Hepatic stellate cell (primary cell): ENCODE results near the gene DAZAP1.
A peak's percentile ranks its signal among the peaks of the same experiment; 100 is the strongest.
"Not testable (repeated sequence)": the region's sequence is repeated elsewhere in the genome, so short reads cannot be mapped to it uniquely, and the experiment has no call there.

Experiments
- DNase-seq: peaks from one replicate; pipeline ENCODE4 v3.0.0; 2011; ENCODE audit warnings: low spot score

Gene DAZAP1

DNA sequence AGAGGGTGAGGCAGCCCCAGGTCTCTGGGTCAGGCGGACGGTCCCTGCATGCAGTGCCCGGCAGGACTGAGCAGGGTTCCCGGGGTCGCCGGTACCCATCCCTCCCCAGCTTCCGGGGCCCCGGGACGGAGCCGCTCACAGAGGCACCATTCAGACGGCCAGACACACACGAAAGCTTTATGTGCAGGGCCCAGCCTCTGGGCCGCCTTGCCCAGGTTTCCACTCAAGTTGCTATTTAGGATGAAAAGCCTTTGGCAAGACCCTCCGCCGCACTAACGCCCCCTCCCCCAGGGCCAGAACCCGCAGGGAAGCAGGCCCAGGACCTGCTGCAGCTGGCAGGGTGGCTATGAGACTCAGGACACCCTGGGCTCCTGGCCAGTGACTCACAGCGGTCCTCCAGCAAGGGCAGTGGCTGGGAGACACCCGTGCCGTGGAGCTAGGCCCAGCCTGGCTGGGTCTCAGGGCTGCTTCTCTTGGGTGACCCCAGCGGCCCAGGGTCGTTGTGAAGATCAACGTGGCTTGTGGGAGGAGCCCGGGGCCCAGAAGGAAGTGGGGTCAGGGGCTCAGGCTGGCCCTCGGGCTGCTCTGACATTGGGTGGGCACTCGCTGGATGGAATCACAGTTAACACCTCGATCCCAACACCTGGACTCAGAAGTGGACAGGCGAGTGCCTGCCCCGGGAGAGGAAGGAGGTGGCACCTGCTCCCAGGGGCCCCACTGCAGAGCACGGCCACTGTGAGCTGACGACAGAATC lies 66.8 kb downstream of the DAZAP1 start:
- DNase-seq: peak; percentile 36

DNA sequence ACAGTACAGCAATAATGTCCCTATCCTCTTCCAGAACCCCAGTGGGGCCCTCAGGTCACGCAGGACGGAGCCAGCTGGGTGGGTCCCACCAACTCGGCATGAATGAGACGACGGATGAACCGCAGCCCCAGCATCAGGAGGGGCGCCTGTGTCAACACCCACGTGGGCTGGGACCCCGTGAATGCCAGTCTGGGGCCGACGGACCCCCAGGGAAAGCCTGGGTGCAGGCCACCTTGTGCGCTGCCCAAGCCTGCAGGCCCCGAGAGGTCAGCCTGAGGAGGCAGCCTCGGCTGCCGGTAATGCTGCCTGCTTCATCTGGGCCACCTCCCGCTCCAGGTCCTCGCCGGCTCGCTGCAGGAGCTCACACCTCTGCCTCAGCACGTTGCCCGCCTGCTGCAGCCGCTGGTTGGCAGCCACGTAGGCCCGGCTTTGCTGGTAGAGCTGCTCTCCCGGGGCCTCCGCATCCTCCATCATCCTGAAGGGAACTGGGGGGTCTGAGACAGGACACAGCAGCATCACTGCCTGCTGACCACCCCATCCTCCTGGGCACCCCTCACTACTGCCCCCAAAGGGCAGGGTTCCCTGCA lies 67.5 kb downstream of the DAZAP1 start:
- no peak for DNase-seq

DNA sequence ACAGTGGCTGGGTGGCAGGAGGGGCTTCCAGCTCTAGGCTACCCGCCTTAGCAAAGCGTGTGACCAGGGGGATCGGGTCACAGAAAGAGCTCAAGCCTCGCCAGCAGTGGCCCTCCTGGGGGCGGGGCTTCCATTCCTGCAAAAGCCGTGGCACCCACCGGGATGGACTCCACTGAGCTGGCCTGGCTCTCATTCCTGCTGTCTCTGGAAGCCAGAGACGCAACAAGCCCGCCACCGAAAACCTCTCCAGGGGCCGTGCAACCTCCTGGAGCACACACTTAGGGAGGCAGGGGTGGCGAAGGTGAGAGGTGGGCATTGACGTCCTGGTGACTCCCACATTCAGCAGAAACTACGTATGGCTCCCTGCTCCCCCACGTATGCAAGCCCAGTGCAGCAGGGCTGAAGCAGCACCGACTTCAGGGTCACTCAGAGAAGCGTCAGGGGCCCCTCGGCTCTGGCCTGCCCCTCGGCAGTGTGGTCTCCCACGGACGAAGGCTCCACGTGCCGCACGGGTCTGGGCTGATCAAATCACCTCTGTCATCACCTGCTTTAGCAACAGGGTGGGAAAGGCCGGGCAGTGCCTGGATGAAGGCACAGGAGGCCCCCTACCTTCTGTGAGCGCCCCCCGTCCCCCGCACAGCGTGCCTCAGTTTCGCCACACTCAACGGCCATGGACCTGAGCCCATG lies 68.5 kb downstream of the DAZAP1 start:
- no peak for DNase-seq

DNA sequence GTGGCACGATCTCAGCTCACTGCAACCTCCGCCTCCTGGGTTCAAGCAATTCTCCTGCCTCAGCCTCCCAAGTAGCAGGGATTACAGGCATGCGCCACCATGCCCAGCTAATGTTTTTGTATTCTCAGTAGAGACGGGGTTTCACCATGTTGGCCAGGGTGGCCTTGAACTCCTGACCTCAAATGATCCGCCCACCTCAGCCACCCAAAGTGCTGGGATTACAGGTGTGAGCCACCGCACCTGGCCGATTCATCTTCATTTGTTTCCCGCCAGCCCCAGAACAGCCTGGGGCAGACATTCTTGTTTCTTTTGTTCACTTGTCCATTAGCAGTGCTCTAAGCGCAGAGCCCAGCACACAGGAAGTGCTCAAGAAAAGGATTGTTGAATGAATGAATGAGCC lies 69.7 kb downstream of the DAZAP1 start:
- not testable (repeated sequence) for DNase-seq

- DNase-seq: peak; percentile 98
Measured at GRCh38 chr19:1478934-1479707, 71.7 kb downstream of the DAZAP1 start, which contains the start of gene C19orf25. Gene C19orf25, minus strand, starts transcription at chr19:1479215. Its CDS starts 312 bp downstream, at chr19:1478903.

DNA sequence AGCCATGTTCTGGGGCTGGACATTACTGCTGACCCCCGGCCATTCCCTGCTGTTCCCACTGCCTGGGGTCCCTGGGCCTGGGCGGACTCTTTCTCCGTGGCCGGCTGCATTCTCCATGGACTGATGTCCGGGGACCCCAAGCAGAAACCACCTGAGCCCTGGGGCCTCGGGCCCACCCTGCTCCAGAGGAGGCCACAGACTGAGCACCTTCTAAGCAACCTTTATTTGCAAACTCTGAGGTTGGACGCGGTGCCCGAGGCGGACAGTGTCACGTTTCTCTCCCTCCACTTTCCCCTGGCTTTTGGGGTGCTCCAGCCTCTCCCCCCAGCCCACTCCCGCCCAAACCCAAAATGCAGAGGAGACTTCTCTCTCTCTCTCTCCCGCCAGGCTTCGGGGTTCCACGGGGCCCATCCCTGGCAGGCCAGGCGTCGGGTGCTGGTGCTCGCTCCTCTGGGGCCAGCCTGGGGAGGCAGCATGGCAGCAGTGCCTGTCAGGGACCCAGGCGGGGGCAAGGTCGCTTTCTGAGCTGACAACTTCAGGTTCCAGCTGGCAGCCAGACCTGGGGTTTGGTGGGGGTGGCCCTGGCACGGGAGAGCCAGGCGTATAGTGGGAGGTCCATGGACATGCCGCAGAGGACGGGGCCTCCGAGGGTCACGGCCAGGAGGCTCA lies 74.0 kb downstream of the DAZAP1 start:
- no peak for DNase-seq

- DNase-seq: no peak
Measured at GRCh38 chr19:1481893-1482360, 74.5 kb downstream of the DAZAP1 start.

DNA sequence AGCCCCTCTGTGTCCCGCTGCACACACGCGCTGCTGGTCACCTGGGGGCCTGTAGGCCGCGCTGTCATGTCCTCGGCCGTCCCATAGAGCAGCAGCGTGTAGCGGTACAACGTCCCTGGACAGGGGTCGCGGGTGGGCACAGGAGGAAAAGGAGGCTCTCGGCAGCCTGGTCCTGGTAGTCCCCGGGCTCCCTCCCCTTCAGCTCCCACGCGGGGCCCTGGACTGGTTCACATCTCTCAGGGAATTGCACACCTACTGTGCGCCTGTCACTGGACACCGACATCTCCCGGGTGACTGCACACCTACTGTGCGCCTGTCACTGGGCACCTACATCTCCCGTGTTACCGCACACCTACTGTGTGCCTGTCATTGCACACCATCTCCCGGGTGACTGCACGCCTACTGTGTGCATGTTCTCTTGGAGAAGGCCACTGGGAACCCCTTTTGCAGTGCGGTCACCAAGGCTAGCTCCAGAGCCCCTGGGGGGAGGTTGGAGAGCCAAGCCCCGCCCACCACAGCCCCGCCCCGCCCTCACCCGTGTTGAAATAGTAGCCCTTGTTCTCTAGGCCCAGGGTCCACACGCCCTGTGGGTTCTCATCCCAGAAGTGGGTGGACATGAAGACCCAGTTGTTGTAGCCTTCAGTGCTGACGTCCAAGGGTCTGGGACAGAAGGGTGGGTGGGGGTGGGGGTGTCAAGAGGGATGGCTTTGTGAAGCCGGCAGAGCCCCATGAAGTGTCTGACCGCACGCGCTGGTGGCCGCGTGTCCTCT lies 75.2 kb downstream of the DAZAP1 start:
- DNase-seq: no peak

GRCh38 chr19:1483131-1483978 lies 76.0 kb downstream of the DAZAP1 start:
- no peak for DNase-seq

- DNase-seq: no peak
Measured at GRCh38 chr19:1483979-1484428, 76.6 kb downstream of the DAZAP1 start.
